Glutamatergic neuron (in vitro differentiated cells): ENCODE data around the gene RPS27. TPM values are rescaled to one million over a fixed set of nuclear protein-coding genes. Genes with fewer than 3 reads are reported as not detected.

ENCODE experiments used
- DNase-seq: peaks from one replicate; pipeline ENCODE4 v3.0.0; 2022
- H3K27ac Mint-ChIP-seq: one replicate; pipeline ENCODE4 v1.8.0; 2020; ENCODE audit warnings: mild to moderate bottlenecking, mixed read lengths, inconsistent platforms; ENCODE audit not compliant: unreplicated experiment
- H3K27me3 Mint-ChIP-seq: one replicate; pipeline ENCODE4 v1.8.0; 2020; ENCODE audit warnings: mild to moderate bottlenecking, moderate library complexity, mixed read lengths, inconsistent platforms; ENCODE audit not compliant: unreplicated experiment
- H3K36me3 Mint-ChIP-seq: one replicate; pipeline ENCODE4 v1.8.0; 2020; ENCODE audit warnings: mild to moderate bottlenecking, mixed read lengths, inconsistent platforms; ENCODE audit not compliant: unreplicated experiment
- H3K4me1 Mint-ChIP-seq: one replicate; pipeline ENCODE4 v1.8.0; 2020; ENCODE audit warnings: mild to moderate bottlenecking, low read depth, mixed read lengths, inconsistent platforms; ENCODE audit not compliant: unreplicated experiment
- H3K4me3 Mint-ChIP-seq: one replicate; pipeline ENCODE4 v1.8.0; 2020; ENCODE audit warnings: mild to moderate bottlenecking, mixed read lengths, inconsistent platforms; ENCODE audit not compliant: unreplicated experiment
- H3K9me3 Mint-ChIP-seq: one replicate; pipeline ENCODE4 v1.8.0; 2020; ENCODE audit warnings: mild to moderate bottlenecking, moderate library complexity, mixed read lengths, inconsistent platforms; ENCODE audit not compliant: unreplicated experiment
- total RNA-seq: library from RNA; stranded (reverse); fragmentation: NEBNext Ultra II Directional; extraction: Animal tissue kit (Norgen Biotek cat#: 25700); gene quantifications from one replicate; pipeline ENCODE4 v1.2.1, GENCODE V29; 2021; ENCODE audit not compliant: unreplicated experiment
- TF ChIP-seq, protein P1 (sequence below): fragments of 200-600 bp; sonication (generic); IDR thresholded peaks from one replicate; pipeline ENCODE4 v1.5.0; 2021; ENCODE audit not compliant: partially characterized antibody, unreplicated experiment

Gene RPS27
- total RNA-seq, 1 donor from 2014 or later, result 881 TPM

DNA sequence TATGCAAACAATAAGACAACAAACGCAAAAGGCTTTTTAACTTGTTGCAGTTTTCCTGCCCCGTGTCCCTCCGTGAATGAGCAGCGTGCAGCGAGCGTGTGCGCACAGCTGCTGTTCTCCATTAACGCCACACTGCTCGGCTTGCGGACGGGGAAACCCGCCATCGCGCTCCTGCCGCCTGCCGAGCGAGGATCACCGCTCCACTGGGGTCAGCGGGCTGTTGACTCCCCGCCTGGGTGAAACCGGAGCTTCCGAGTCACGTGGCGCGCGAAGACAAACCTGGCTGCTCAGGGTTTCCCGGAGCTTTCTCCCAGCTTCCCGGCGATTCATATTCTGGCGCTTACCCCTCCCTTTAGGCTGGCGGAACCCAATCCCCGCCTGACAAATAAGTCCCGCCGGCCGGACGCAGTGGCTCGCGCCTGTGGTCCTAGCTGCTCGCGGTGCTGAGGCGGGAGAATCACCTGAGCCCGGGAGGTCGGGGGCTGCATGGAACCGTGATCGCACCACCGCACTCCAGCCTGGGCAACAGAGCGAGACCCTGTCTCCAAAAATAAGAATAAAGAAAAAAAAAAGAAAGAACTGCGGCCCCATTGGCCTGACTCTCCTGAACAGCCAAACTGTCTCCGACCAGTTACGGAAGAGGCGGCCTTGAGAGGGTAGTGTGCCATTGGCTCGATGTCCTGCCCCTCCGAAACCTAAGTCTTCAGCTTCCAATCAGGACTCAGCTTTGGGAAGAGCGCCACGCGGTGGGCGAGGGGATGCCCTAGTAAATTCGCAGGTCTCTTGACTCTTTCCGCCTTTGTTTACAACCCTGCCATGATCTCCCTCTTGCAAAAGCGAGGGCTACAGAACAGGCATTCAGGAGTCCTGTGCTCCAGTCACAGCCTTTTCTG is 23.2 kb upstream of the RPS27 start, which contains the start of gene CREB3L4:
Gene CREB3L4, plus strand, starts transcription at position 796 of the 893 bp plus-strand sequence. CDS start 624 bp downstream, outside the sequence.
- peaks cover 19% of the 10 kb centered on the region for H3K27me3 Mint-ChIP-seq
- peaks cover 13% of the 10 kb centered on the region for H3K9me3 Mint-ChIP-seq
- no peaks in the 10 kb centered on the region for H3K36me3 Mint-ChIP-seq
- DNase-seq, result peak; percentile 90
- peak within 1 kb of the TSS; percentile 98 for H3K27ac Mint-ChIP-seq
- H3K4me1 Mint-ChIP-seq, result peaks cover 19% of the 10 kb centered on the region
- H3K4me3 Mint-ChIP-seq, result peak within 1 kb of the TSS; percentile 97
- TF ChIP-seq, protein P1, sequence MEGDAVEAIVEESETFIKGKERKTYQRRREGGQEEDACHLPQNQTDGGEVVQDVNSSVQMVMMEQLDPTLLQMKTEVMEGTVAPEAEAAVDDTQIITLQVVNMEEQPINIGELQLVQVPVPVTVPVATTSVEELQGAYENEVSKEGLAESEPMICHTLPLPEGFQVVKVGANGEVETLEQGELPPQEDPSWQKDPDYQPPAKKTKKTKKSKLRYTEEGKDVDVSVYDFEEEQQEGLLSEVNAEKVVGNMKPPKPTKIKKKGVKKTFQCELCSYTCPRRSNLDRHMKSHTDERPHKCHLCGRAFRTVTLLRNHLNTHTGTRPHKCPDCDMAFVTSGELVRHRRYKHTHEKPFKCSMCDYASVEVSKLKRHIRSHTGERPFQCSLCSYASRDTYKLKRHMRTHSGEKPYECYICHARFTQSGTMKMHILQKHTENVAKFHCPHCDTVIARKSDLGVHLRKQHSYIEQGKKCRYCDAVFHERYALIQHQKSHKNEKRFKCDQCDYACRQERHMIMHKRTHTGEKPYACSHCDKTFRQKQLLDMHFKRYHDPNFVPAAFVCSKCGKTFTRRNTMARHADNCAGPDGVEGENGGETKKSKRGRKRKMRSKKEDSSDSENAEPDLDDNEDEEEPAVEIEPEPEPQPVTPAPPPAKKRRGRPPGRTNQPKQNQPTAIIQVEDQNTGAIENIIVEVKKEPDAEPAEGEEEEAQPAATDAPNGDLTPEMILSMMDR, result peak; percentile 20

DNA sequence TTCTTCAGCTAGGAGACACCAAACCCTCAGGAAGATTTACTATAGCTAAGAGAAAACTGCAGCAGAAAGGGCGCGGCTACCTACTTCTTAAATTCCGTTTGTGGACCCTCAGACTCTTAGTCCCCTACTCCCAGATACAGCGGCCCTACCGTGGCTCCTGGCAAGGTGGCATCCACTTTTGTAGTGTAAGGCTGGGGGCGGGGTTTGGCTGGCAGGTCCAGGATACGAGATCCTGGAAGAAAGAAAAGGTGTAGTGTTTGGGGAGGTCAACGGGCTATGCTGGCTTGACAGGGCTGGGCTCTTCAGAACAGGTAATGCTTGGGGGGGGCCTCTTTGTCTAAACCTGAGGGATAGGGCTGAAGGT is 22.6 kb upstream of the RPS27 start:
- TF ChIP-seq, protein P1, result peak; percentile 5
- H3K9me3 Mint-ChIP-seq, result peaks cover 13% of the 10 kb centered on the region
- DNase-seq, result no peak

DNA sequence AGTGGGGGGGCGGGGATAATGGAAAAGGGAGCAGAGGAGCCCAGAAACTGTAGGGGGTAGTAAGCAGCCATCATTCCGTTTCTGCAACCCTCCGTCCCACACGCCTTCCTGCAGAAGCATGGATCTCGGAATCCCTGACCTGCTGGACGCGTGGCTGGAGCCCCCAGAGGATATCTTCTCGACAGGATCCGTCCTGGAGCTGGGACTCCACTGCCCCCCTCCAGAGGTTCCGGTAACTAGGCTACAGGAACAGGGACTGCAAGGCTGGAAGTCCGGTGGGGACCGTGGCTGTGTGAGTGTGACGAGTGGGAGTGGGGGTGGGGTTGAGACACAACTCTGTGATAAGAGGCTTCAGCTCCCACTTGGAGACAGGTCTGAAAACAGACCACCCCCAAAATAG is 22.2 kb upstream of the RPS27 start:
- Mint-ChIP-seq H3K4me1 (peaks cover 15% of the 10 kb centered on the region), H3K36me3 (no peaks in the 10 kb centered on the region), H3K27ac (peak overlapping the region; percentile 98), H3K4me3 (peak overlapping the region; percentile 97), H3K9me3 (peaks cover 13% of the 10 kb centered on the region), H3K27me3 (peaks cover 18% of the 10 kb centered on the region)
- DNase-seq, result no peak
- TF ChIP-seq, protein P1, result no peak

More for the DNA sequence above, 22.6 kb upstream of the RPS27 start:
- H3K27ac Mint-ChIP-seq, result peak overlapping the region; percentile 98
- H3K27me3 Mint-ChIP-seq, result peaks cover 18% of the 10 kb centered on the region
- H3K36me3 Mint-ChIP-seq, result no peaks in the 10 kb centered on the region
- H3K4me1 Mint-ChIP-seq, result peaks cover 15% of the 10 kb centered on the region
- peak overlapping the region; percentile 97 for H3K4me3 Mint-ChIP-seq

DNA sequence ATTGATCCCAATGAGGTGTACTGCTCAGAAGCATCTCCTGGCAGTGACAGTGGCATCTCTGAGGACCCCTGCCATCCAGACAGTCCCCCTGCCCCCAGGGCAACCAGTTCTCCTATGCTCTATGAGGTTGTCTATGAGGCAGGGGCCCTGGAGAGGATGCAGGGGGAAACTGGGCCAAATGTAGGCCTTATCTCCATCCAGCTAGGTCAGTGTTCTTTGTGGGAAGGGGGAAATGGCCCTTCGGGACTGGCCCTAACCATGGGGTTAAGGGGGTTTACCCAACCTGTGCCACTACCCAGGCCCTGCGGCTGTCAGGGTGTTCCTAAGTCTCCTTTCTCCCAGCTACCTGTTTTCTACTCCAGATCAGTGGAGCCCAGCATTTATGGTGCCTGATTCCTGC is 21.6 kb upstream of the RPS27 start:
- Mint-ChIP-seq H3K4me1 (peaks cover 15% of the 10 kb centered on the region), H3K36me3 (no peaks in the 10 kb centered on the region), H3K27ac (no peak overlapping the region), H3K9me3 (peaks cover 9% of the 10 kb centered on the region), H3K4me3 (peak overlapping the region; percentile 97), H3K27me3 (peaks cover 13% of the 10 kb centered on the region)
- TF ChIP-seq, protein P1, result no peak
- no peak for DNase-seq

DNA sequence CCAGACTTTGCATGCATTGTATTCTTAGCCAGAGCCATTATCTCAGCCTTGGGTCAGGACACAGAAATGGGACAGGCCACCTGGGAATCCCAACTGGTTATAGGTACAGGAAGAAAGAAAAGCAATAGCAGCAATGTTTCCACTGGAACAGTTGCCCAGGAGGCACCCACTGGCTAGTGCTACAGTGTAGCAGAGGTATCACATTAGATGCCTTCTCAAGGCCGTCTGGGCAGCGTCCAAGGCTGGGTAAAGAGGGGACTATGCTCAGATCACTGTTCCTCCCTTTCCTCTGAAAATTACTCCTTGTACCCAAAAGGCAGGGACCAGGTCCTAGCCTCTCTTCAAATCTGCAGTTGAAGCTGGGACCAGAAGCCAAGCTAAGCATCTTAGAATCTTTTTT is 20.2 kb upstream of the RPS27 start:
- no peak overlapping the region for H3K27ac Mint-ChIP-seq
- peaks cover 13% of the 10 kb centered on the region for H3K27me3 Mint-ChIP-seq
- H3K4me1 Mint-ChIP-seq, result peaks cover 15% of the 10 kb centered on the region
- no peak overlapping the region for H3K4me3 Mint-ChIP-seq
- TF ChIP-seq, protein P1, result no peak
- peaks cover 9% of the 10 kb centered on the region for H3K9me3 Mint-ChIP-seq
- H3K36me3 Mint-ChIP-seq, result no peaks in the 10 kb centered on the region
- no peak for DNase-seq
